SU-DHL-6 (cell line): ENCODE data around the gene PON1.

Experiments
- H2AFZ ChIP-seq: fragments of 200-600 bp; sonication (generic); 2 replicates; pipeline ENCODE4 v1.6.1; 2014; ENCODE audit warnings: low read depth, mild to moderate bottlenecking, moderate library complexity, mixed read lengths, antibody characterized with exemption, low read length; ENCODE audit not compliant: severe bottlenecking
- H3F3A ChIP-seq: fragments of 200-600 bp; shearing (Covaris generic); 2 replicates; pipeline ENCODE4 v1.6.0; 2016; ENCODE audit warnings: antibody characterized with exemption, mild to moderate bottlenecking; ENCODE audit not compliant: insufficient read depth
- H3K27ac ChIP-seq: fragments of 200-600 bp; sonication (generic); 2 replicates; pipeline ENCODE4 v1.5.1; 2016; ENCODE audit warnings: low read depth, mild to moderate bottlenecking, low read length, moderate library complexity, mixed read lengths
- H3K27me3 ChIP-seq: fragments of 200-600 bp; sonication (generic), shearing (Covaris generic); 2 replicates; pipeline ENCODE4 v1.6.0; 2014; ENCODE audit warnings: mild to moderate bottlenecking, low read length
- H3K36me3 ChIP-seq: fragments of 200-600 bp; sonication (generic); 2 replicates; pipeline ENCODE4 v1.6.1; 2014; ENCODE audit warnings: mild to moderate bottlenecking, low read length, mixed read lengths
- H3K4me2 ChIP-seq: fragments of 300-600, 200-600 bp; shearing (Covaris generic), sonication (generic); 2 replicates; pipeline ENCODE4 v1.6.0; 2014; ENCODE audit warnings: low read length, low read depth, mild to moderate bottlenecking; ENCODE audit not compliant: poor library complexity, severe bottlenecking
- H3K4me3 ChIP-seq: fragments of 200-600 bp; sonication (generic); 2 replicates; pipeline ENCODE4 v1.5.1; 2014; ENCODE audit warnings: antibody characterized with exemption, low read length, mild to moderate bottlenecking, mixed read lengths; ENCODE audit not compliant: insufficient read depth, poor library complexity, severe bottlenecking
- H3K79me2 ChIP-seq: fragments of 200-600 bp; sonication (generic); 2 replicates; pipeline ENCODE4 v1.6.1; 2014; ENCODE audit warnings: mild to moderate bottlenecking, low read length, moderate library complexity; ENCODE audit not compliant: insufficient read depth
- H3K9ac ChIP-seq: fragments of 200-600 bp; sonication (generic); 2 replicates; pipeline ENCODE4 v1.7.0; 2014; ENCODE audit warnings: mild to moderate bottlenecking, low read length
- H3K9me2 ChIP-seq: fragments of 200-600 bp; sonication (generic); replicated peaks from 2 replicates; pipeline ENCODE4 v1.6.1; 2014; ENCODE audit warnings: low read length; ENCODE audit not compliant: insufficient read depth
- H3K9me3 ChIP-seq: fragments of 200-600 bp; sonication (generic); 2 replicates; pipeline ENCODE4 v1.6.1; 2014; ENCODE audit warnings: low read length, mixed read lengths; ENCODE audit not compliant: insufficient read depth
- H4K20me1 ChIP-seq: fragments of 200-600 bp; sonication (generic); 2 replicates; pipeline ENCODE4 v1.6.1; 2014; ENCODE audit warnings: low read depth, mild to moderate bottlenecking, antibody characterized with exemption, low read length, moderate library complexity, mixed read lengths
- EZH2phosphoT487 ChIP-seq: fragments of 200-600 bp; sonication (generic), shearing (Covaris generic); conservative IDR thresholded peaks from 2 replicates; pipeline ENCODE4 v1.6.1; 2018; ENCODE audit warnings: mild to moderate bottlenecking, antibody characterized with exemption, low read length, moderate library complexity, mixed read lengths
- TF ChIP-seq, protein P1 (sequence below): fragments of 200-600 bp; sonication (generic); IDR thresholded peaks from one replicate; pipeline ENCODE4 v1.5.1; 2017; ENCODE audit warnings: antibody characterized with exemption, mild to moderate bottlenecking, low read length, moderate library complexity; ENCODE audit not compliant: insufficient read depth, poor library complexity, severe bottlenecking

The PON1 gene

DNA sequence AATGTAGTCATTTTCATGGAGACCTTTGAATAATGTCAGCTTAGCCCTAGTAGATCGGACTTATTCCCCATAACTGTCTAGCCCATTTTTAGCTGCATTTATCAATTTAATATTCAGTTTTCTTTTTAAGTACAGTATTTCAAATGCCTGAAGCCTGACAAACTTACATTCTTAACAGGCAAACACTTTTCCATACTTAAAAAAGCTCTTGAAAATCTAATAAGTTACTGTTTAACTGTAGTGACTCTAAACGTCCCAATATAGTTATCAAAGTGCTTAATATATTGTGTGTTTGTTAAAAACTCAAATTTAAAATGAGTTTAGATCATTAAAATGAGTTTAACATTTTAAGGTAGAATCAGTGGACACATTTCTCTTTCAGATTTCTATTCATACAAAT lies 44.9 kb downstream of the PON1 start:
- Histone ChIP-seq H3K9ac (no peak overlapping the region), H3F3A (no peaks in the 10 kb centered on the region), H3K79me2 (no peaks in the 10 kb centered on the region), H4K20me1 (no peaks in the 10 kb centered on the region), H3K4me2 (no peak overlapping the region), H3K27ac (no peak overlapping the region), H2AFZ (no peak overlapping the region), H3K9me3 (no peaks in the 10 kb centered on the region), H3K4me3 (no peak overlapping the region), H3K27me3 (no peaks in the 10 kb centered on the region), H3K36me3 (no peaks in the 10 kb centered on the region), H3K9me2 (no peaks in the 10 kb centered on the region)
- TF ChIP-seq, protein P1, sequence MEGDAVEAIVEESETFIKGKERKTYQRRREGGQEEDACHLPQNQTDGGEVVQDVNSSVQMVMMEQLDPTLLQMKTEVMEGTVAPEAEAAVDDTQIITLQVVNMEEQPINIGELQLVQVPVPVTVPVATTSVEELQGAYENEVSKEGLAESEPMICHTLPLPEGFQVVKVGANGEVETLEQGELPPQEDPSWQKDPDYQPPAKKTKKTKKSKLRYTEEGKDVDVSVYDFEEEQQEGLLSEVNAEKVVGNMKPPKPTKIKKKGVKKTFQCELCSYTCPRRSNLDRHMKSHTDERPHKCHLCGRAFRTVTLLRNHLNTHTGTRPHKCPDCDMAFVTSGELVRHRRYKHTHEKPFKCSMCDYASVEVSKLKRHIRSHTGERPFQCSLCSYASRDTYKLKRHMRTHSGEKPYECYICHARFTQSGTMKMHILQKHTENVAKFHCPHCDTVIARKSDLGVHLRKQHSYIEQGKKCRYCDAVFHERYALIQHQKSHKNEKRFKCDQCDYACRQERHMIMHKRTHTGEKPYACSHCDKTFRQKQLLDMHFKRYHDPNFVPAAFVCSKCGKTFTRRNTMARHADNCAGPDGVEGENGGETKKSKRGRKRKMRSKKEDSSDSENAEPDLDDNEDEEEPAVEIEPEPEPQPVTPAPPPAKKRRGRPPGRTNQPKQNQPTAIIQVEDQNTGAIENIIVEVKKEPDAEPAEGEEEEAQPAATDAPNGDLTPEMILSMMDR = no peak
- no peak for TF ChIP-seq EZH2phosphoT487

- no peaks in the 10 kb centered on the region for H3F3A ChIP-seq
- H3K4me3 ChIP-seq = no peak overlapping the region
- H3K27me3 ChIP-seq = no peaks in the 10 kb centered on the region
Observed at GRCh38 chr7:95276114-95276513, 48.2 kb downstream of the PON1 start.

GRCh38 chr7:95269640-95270039 lies 54.7 kb downstream of the PON1 start:
- Histone ChIP-seq H3K27me3 (no peaks in the 10 kb centered on the region), H3K9me2 (0 out of 2 replicates have a peak, but pooled peaks cover 3% of the 10 kb centered on the region), H3K9me3 (no peaks in the 10 kb centered on the region), H3K4me3 (no peak overlapping the region), H3K27ac (no peak overlapping the region), H3K4me2 (no peak overlapping the region), H4K20me1 (no peaks in the 10 kb centered on the region), H3K9ac (no peak overlapping the region), H3K79me2 (no peaks in the 10 kb centered on the region), H3F3A (no peaks in the 10 kb centered on the region), H3K36me3 (no peaks in the 10 kb centered on the region), H2AFZ (no peak overlapping the region)
- TF ChIP-seq, protein P1 = no peak
- TF ChIP-seq EZH2phosphoT487 = no peak

More at GRCh38 chr7:95276114-95276513, 48.2 kb downstream of the PON1 start:
- Histone ChIP-seq H4K20me1 (no peaks in the 10 kb centered on the region), H3K79me2 (no peaks in the 10 kb centered on the region), H3K9me2 (no peaks in the 10 kb centered on the region), H3K36me3 (no peaks in the 10 kb centered on the region), H3K9ac (no peak overlapping the region), H2AFZ (no peak overlapping the region), H3K9me3 (no peaks in the 10 kb centered on the region), H3K4me2 (no peak overlapping the region), H3K27ac (no peak overlapping the region)
- TF ChIP-seq, protein P1 = no peak
- TF ChIP-seq EZH2phosphoT487 = no peak
